Left colon (tissue), 2 donors: ENCODE data around the gene ACBD4. TPM values are rescaled to one million over a fixed set of nuclear protein-coding genes. Genes with fewer than 3 reads are reported as not detected.
A peak's percentile ranks its signal among the peaks of the same experiment; 100 is the strongest.

Experiments
- ATAC-seq: fragments of 200-7000 bp; cut with Tn5 transposase; one replicate; pipeline ENCODE4 v1.9.1; 2020; ENCODE audit warnings: mild to moderate bottlenecking, moderate library complexity
- DNase-seq, 2 donors: peaks; one replicate each; pipeline ENCODE4 v3.0.0-alpha.2; 2020
- intact Hi-C, 2 donors: fragments of 100-400 bp; cut with DNase I in 1 of 2; cut with micrococcal nuclease in 1 of 2; formaldehyde crosslinking; loops; one replicate each; pipeline versions ENCODE4 v1.11.2 to v1.14.0; 2022; cut with DNase I, micrococcal nuclease
- microRNA-seq, 2 donors: library from miRNA; unstranded; fragments of <30 nt; microRNA quantifications; one replicate each; pipeline versions ENCODE4 v1.1.0 to v1.2.0, GENCODE V29; 2020
- total RNA-seq, 2 donors: library from RNA; stranded (reverse); fragmentation: NEBNext Ultra II Directional; extraction: Animal tissue kit (Norgen Biotek cat#: 25700); gene quantifications; one replicate each; pipeline ENCODE4 v1.2.1, GENCODE V29; 2021
- donor health status: DM: no; HTN: no; CAD: no.
- donor health status: DM: yes; HTN: yes; CAD: no.

ACBD4 gene
- total RNA-seq, 2 donors from 2014 or later = 22.3 to 22.6 TPM

DNA sequence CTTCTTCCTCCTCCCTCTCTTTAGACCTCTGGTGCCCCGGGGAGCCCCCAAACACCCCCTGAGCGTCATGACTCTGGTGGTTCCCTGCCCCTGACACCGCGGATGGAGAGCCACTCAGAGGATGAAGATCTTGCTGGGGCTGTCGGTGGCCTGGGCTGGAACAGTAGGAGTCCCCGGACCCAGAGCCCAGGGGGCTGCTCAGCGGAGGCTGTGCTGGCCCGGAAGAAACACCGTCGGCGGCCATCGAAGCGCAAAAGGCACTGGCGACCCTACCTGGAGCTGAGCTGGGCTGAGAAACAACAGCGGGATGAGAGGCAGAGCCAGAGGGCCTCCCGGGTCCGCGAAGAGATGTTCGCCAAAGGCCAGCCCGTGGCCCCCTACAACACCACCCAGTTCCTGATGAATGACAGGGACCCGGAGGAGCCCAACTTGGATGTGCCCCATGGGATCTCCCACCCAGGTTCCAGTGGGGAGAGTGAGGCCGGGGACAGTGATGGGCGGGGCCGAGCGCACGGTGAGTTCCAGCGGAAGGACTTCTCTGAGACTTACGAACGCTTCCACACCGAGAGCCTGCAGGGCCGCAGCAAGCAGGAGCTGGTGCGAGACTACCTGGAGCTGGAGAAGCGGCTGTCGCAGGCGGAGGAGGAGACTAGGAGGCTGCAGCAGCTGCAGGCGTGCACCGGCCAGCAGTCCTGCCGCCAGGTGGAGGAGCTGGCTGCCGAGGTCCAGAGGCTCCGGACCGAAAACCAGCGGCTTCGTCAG lies 33.7 kb downstream of the ACBD4 start:
- no peak for ATAC-seq

DNA sequence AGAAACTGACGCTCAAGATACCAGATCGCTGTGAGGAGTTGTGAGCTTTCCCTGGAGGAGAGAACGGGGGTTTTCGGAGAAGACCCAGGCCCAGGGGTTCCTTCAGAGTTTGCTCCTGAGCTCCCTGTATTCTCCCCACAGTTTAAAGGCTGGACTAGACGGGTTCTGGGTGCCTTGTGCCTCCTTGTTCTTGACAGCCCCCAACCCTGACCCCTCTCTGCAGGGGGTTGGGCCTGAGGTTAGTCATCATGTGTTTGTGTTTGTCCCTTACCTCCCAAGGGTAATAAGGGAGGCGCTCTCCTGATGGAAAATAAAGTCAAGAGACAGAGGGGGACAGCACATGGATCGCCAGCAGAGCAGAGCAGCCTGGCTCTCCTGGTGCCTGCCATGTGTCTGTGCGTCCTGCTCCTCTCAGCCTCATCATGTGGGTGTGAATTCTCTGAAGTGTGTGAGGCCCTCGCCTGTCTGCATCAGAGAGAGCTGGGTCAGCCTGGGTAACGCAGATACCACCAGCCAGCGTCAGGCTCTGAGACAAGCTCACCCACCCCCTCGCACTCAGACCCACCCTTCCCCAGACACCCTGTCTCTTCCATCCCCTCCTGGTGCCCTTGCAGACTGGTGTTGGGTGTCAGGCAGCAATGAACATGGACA lies 34.9 kb downstream of the ACBD4 start:
- no peak for ATAC-seq

More for the DNA sequence above, 33.7 kb downstream of the ACBD4 start:
- intact Hi-C loops = no loop called here
- no peak for DNase-seq

DNA sequence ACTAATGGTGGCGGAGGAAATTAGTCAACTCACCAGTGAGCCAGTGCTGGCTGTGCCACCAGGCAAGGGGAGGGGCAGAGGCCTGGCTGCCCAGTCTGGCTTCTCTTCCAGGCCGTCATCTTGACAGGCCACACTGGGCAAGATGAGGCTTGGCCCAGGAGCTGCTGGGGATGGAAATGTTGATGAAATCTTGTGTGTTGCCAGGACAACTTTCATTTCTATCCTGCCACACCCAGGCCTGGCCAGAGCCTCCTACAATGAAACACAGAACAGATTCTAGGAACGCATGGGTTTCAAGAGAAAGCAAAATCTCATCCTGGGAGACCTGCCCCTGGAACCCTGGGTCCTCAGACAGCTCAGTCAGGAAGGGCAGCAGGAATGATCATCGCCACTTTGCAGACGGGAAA lies 35.4 kb downstream of the ACBD4 start:
- intact Hi-C loops = no loop called here
- DNase-seq = peak; percentile 40 to 64

More for the DNA sequence above, 34.9 kb downstream of the ACBD4 start:
- intact Hi-C loops = no loop called here
- no peak for DNase-seq

DNA sequence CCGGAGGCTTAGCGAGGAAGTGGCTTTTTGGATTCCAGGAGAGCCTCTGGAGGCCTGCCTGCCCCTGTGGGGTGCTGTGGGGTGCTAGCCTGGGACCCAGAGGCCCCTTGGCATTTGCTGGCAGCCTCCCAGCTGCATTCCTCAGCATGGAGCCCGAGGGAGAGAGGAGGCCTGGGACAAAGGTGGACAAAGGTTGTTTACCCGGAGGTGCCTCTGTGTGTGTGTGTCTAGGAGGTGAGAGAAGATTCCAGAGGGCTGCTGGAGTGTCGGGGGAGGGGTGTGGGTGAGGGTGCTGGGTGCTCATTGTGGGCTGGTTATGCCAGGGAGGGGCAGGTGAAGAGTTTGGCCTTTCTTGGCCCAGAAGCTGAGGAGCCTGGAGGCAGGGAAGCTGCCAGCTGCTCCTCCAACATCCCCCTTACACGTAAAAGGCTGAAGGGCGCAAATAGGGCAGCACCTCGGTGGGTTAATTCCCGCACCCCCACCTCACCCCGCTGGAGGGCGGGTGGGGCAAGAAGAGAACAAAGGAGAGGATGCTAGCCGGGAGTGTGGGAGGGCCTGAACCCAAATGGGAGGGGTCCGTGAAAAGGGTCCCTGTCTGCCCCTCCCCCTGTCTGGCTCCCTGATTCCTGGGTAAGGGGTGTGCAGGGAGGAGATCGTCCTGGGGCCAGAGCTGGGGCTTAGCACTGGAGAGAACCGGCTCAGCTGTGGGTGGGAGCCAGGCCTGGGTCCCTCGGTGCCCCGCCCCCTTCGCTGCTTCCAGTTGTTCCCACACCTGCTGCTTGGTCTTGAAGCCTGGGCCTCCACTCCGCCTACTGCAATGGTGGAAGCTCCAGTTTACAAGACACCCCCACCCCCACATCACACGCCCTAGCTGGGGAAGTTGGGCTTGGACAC lies 36.1 kb downstream of the ACBD4 start:
- intact Hi-C loops = no loop called here
- DNase-seq (peak; percentile 62 to 66), ATAC-seq (peak; percentile 65)

More for the DNA sequence above, 35.4 kb downstream of the ACBD4 start:
- ATAC-seq = peak; percentile 24

DNA sequence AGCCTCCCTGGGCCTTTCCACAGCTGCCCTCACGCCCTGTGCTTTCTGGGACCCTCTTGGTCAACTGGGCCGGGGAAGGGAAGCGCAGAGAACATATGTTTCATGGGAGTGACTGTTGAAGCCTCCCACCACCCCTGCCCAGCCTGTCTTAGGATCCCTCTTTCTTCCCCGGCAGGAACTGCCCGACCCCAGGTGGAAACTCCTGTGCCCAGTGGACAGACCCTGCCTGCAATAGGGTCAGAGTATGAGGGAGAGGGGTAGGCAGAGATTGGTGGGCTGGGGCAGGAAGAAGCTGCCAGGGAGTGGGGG lies 36.7 kb downstream of the ACBD4 start:
- DNase-seq = no peak
- intact Hi-C loops = no loop called here
- ATAC-seq = no peak

DNA sequence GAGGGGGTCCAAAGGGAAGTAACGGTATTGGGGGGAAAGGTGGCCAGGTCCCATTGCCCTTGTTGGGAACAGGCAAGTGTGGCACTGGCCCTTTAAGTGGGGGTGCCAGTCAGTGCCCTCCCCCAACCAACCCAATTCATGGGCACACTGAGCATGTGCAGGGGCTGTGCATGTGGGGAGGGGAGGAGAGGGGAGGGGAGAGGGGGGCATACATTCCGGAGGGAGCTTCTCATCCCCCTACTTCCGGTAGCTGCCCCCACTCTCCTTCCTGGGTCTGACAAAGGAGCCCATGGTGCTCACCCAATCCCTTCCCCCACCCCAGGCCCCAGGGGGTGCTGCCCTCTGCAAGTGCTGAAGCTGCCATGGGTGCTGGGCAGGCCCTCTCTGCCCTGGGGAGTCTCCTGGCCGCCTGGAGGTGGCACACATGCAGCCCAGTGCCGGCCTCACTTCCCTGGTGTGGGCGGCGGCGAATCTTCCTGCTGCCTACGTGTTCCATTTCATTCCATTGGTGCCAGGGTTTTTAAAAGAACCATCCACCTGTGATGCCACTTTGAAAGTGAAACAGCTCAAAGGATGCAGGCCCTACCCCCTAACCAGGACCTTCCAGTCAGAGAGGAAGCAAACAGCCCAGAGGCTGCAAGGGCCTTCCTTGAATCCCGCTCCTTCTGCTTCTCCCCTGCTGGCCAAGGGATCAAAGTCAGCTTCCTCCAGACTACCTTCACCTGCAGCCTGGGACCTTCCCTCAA lies 37.2 kb downstream of the ACBD4 start:
- peak; percentile 73 for ATAC-seq
- peak; percentile 71 to 81 for DNase-seq
- intact Hi-C loops = no loop called here

DNA sequence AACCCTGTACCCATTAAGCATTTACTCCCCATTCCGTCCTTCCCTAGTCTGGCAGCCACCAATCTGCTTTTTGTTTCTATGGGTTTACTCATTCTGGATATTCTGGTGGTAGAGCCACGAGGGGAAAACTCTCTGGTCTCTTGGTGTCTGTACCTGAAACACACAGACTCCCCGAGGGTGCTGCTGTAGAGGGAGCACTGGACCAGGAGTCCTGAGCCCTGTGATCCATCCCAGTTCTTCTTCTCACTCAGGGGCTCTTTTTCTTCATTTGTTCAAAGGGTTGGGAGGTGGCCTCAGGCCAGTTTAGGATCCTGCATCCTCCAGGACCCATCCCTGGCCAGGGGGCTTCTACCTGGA lies 40.2 kb downstream of the ACBD4 start:
- ATAC-seq (no peak), DNase-seq (no peak)
- intact Hi-C loops = no loop called here

DNA sequence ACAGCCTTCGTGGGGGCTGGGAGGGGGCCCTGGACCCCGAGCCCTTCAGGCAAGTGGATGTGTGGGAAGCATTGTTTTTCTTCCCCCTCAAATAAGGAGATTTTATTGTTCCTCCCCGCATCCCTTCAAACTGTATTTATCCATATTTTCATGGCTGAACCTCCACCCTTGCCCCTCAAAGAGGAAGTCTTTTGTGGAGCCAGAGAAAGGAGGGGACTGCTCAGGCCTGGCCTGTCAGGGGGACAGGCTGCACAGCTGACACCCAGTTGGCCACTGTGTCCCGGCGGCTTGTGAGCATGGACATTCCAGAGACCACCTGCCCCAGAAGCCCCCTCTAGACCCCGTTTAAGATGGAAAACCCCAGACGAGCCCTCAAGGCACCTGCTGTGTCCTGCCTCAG lies 42.1 kb downstream of the ACBD4 start:
- intact Hi-C loops = no loop called here
- DNase-seq (no peak), ATAC-seq (no peak)

DNA sequence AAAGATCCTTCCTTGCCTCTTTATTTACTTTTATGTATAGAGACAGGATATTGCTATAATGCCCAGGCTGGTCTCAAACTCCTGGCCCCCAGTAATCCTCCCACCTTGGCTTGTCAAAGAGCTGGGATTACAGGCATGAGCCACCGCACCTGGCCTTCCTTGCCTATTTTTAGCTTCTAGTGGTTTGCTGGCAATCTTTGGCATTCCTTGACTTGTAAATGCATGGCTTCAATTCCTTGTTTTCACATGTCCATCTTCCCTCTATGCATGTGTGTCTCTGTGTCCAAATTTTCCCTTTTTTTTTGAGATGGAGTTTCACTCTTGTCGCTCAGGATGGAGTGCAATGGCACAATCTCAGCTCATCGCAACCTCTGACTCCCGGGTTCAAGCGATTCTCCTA lies 48.7 kb downstream of the ACBD4 start:
- ATAC-seq (no peak), DNase-seq (no peak)
- intact Hi-C loops = no loop called here

DNA sequence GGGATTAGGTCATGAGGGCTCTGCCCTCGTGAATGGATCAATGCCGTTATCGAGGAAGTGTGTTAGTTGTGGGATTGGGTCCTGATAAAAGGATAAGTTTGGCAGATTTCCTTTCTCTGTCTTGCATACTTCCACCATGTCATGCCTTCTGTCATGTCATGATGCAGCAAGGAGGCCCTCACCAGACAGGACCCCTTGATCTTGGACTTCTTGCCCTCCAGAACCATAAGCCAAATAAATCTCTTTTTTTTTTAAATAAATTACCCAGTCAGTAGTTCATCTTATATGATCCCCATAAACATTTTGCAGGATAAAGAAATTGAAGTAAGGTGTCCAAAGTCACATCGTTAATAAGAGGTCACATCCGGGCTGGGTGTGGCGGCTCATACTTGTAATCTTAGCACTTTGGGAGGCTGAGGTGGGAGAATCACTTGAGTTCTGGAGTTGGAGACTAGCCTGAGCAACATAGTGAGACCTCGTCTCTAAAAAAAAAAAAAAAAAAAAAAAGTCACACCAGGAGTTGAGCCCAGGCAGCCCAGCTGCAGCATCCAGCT lies 51.4 kb downstream of the ACBD4 start:
- intact Hi-C loops = no loop called here
- DNase-seq (no peak), ATAC-seq (peak; percentile 61)

DNA sequence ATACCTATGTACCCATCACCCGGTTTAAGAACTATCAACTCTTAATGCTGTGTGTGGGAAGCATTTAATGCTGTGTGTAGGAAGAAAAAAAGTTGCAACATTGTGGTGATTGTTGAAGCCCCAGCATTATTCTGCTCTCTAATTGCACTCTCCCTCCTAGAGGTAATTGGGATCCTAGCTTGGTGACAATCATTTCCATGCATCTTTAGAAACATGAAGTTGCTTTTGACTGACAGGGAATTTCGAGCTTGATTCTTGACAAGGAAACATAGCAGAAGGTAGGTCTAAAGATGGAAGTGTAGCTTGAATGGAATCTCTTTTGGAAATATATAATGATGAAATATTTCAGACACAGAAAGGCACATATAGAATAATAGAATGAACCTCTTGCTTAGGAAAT lies 53.5 kb downstream of the ACBD4 start:
- ATAC-seq = no peak

DNA sequence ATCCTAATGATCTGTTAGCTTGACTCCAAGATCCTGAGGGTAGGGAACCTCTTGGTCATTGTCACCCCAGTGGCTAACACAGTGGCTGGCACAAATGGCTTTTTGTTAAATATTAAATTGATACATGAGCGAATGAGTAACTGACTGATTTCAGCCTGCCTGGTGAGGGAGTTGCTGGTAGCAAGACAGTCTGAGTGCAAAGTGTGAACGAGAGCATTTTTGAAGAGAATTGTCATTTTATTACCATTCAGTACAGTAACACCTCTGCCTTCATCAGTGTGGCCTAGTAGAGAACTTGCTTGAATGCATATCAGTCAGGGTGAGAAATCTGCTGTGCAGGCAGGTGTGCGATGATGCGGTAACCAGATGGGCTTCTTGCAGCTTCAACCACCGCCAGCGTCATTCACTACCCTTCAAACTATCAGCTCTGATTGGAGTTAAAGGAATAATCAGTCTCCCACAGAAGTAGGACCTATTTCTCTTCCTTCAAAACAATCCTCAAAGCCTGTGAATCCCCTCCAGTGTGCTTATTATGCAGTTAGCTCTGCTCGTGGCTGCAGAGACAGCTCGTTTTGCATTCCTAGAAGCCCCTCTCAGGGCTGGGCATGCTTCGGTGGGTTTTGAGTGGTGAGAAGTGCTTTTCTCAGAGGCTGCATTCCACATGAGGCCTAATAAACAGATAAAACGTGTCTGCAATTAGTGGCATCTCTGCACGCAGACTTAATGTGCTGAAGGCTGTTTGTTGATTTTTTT lies 55.2 kb downstream of the ACBD4 start:
- no peak for DNase-seq
- ATAC-seq = peak; percentile 45
- intact Hi-C loops = loop anchor here in 1 of 2 donors (10.0 kb wide), 1 partner anchor 56 kb away; the partner anchor contains the start of genes ACBD4 and PLCD3

More for the DNA sequence above, 53.5 kb downstream of the ACBD4 start:
- DNase-seq = no peak
- intact Hi-C loops = no loop called here

Small RNA genes within 50 kb of the gene (microRNA-seq; reads per million reads assigned to microRNA genes)
- 0 reads per million in 2 donors for gene MIR6784

Other genes with a start within 250 kb of the ACBD4 start
- gene EFTUD2, start 236.2 kb upstream of the ACBD4 start, total RNA-seq = 10 to 100 TPM; 72.6 to 77.5 TPM
- gene GFAP, start 220.2 kb upstream of the ACBD4 start, total RNA-seq = under 1 TPM; 0.11 to 0.37 TPM
- 1 to 10 TPM; 3.0 to 8.8 TPM for gene KIF18B, start 187.9 kb upstream of the ACBD4 start, total RNA-seq
- gene C1QL1, start 167.4 kb upstream of the ACBD4 start, total RNA-seq = 1 to 10 TPM in 1 of 2 donors, under 1 TPM in 1; 0.58 to 3.1 TPM
- 10 to 100 TPM; 25.7 to 28.1 TPM for gene DCAKD, start 84.1 kb upstream of the ACBD4 start, total RNA-seq
- 10 to 100 TPM; 48.2 to 69.5 TPM for gene NMT1, start 74.4 kb upstream of the ACBD4 start, total RNA-seq
- 100 to 1,000 TPM; 335 to 566 TPM for gene PLCD3, start 3.2 kb upstream of the ACBD4 start, total RNA-seq
- 10 to 100 TPM; 36.1 to 46.7 TPM for gene HEXIM1, start 12.8 kb downstream of the ACBD4 start, total RNA-seq
- 1 to 10 TPM; 4.7 to 5.2 TPM for gene HEXIM2, start 26.2 kb downstream of the ACBD4 start, total RNA-seq
- gene FMNL1, start 86.2 kb downstream of the ACBD4 start, total RNA-seq = 10 to 100 TPM in 1 of 2 donors, 1 to 10 TPM in 1; 5.4 to 12.2 TPM
- not detected for gene SPATA32, start 126.4 kb downstream of the ACBD4 start, total RNA-seq
- gene MAP3K14, start 181.3 kb downstream of the ACBD4 start, total RNA-seq = 10 to 100 TPM; 13.0 to 13.3 TPM